ENCODE data around the gene CACNA1I. TPM values are rescaled to one million over a fixed set of nuclear protein-coding genes. Genes with fewer than 3 reads are reported as not detected.

The CACNA1I gene
- total and polyA plus RNA-seq, 7 donors, result 0.01 to 0.14 (median 0.04) TPM; not detected in 2

DNA sequence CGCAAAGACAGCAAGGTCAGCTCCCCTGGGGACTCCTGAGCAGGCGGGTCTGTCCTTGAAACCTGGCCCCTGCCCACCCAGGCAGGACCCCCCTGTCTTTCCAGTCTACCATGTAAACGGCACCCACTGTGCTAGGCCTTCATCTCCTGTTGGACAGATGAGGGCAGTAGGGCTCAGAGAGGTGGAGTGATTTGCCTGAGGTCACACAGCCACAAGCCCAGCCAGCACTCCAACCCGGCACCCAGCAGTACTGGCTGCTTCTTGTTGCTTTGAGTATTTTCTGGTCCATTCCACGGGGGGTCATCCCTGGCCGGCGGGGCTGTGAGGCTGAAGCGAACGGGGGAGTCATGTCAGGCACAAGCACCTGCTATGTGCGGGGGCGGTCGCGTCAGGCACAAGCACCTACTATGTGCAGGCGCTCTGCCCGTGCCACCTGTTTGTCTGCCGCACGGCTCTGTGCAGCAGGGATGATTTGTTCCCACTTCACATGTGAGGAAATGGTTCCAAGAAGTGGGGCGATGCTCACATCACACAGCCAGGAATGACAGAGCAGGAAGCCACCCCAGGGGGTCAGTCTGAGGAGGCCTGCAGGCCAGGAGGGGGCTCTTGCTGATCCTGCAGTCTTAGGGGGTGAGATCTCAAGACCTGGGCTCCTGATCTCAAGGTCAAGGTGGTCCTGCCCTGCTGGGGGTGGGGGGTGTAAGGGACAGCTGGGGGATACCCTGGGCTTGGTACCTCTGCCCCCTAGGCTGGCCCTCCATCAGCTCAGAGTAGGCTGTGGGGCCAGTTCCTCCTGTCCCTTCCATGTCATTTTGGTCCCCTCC lies 110.7 kb downstream of the CACNA1I start:
- Histone ChIP-seq H3K4me3 (no peak overlapping the region), H3K9me3 (no peaks in the 10 kb centered on the region), H3K4me1 (no peaks in the 10 kb centered on the region), H3K27me3 (ENCODE audit: insufficient read depth in 3 of 3, low read length in 2 of 3) (peaks cover 0 to 34% (median 8%) of the 10 kb centered on the region in 3 donors), H3K27ac (no peak overlapping the region), H3K36me3 (ENCODE audit: insufficient read depth in 1 of 2, low read depth in 1 of 2) (no peaks in the 10 kb centered on the region)
- WGBS, 3 donors, result 81 to 87% (median 82%) methylated on average over 18 of the region's 18 CpGs
- ATAC-seq, result no peak
- intact Hi-C loops (cut with DNase I), result no loop called here
- DNase-seq, result no peak
- no peak for TF ChIP-seq CTCF (IDR thresholded peaks at IDR 0.05)

DNA sequence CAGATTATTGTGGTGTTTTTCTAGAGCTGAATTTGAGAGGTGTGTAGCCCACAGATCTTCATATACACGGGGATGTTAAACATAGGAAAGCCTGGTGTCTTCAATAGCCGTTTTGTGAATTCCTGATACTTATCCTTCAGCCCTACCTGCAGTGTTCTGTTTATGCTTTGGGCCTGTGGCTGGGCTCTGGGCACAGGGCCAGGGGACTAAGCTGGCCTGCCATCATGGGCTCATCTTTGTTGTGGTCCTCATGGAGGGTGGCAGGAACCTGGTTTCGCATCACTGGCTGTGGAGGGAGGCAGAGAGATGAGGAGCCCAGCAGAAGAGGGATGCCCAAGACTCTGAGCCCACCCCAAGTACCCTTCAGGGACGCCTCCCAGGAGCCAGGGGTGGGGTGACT lies 112.4 kb downstream of the CACNA1I start:
- DNase-seq (no peak), ATAC-seq (no peak)
- no peak overlapping the region for H3K27ac ChIP-seq
- peaks cover 0 to 50% (median 6%) of the 10 kb centered on the region in 3 donors for H3K27me3 ChIP-seq (ENCODE audit: insufficient read depth in 3 of 3, low read length in 2 of 3)
- WGBS, 3 donors, result 85 to 92% (median 87%) methylated on average over 4 of the region's 4 CpGs
- no peaks in the 10 kb centered on the region for H3K4me1 ChIP-seq
- no peak overlapping the region for H3K4me3 ChIP-seq
- no peaks in the 10 kb centered on the region for H3K9me3 ChIP-seq
- intact Hi-C loops (cut with DNase I), result no loop called here
- no peak for TF ChIP-seq CTCF (IDR thresholded peaks at IDR 0.05)
- no peaks in the 10 kb centered on the region for H3K36me3 ChIP-seq (ENCODE audit: insufficient read depth in 1 of 2, low read depth in 1 of 2)

GRCh38 chr22:39683639-39684038 lies 113.1 kb downstream of the CACNA1I start:
- Histone ChIP-seq H3K27me3 (ENCODE audit: insufficient read depth in 3 of 3, low read length in 2 of 3) (peaks cover 0 to 57% (median 6%) of the 10 kb centered on the region in 3 donors), H3K9me3 (no peaks in the 10 kb centered on the region), H3K4me3 (no peak overlapping the region), H3K4me1 (no peaks in the 10 kb centered on the region), H3K36me3 (ENCODE audit: insufficient read depth in 1 of 2, low read depth in 1 of 2) (no peaks in the 10 kb centered on the region), H3K27ac (no peak overlapping the region)
- intact Hi-C loops (cut with DNase I), result no loop called here
- WGBS, 3 donors, result 87 to 95% (median 94%) methylated on average over 4 to 5 of the region's 5 CpGs
- no peak for DNase-seq
- TF ChIP-seq CTCF (IDR thresholded peaks at IDR 0.05), result no peak
- ATAC-seq, result no peak

DNA sequence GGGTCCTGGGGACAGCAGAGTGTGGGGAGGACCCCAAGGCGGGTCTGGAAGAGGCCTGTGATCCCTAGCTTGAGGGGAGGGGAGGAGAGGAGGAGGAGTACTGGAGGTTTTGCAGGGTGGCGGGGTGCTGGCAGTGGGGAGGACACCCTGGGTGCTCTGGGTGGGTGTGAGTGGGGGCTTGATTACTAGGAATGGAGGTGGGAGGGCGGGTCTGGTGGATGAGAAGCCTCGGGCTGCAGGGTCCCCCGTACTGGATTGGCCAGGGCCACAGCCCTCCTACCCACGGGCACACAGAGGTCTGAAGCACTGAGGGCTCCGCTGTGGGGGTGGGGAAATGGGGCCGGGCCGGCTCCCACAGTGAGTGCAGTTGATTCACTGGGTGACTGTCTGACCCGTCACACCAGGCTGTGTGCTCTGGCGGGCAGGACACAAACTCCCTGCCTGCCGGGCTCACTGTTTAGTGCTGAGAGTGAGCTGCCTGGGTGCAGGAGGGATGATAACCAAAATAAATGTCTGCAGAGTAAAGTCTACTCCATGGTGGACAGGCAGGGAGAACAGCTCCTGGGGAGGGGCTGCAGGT lies 114.2 kb downstream of the CACNA1I start:
- intact Hi-C loops (cut with DNase I), result no loop called here

More for the DNA sequence above, 114.2 kb downstream of the CACNA1I start:
- WGBS, 3 donors, result 65 to 70% (median 68%) methylated on average over 12 of the region's 12 CpGs
- Histone ChIP-seq H3K9me3 (no peaks in the 10 kb centered on the region), H3K27ac (no peak overlapping the region), H3K27me3 (ENCODE audit: insufficient read depth in 3 of 3, low read length in 2 of 3) (peaks cover 0 to 57% (median 10%) of the 10 kb centered on the region in 3 donors), H3K4me3 (no peak overlapping the region), H3K4me1 (no peaks in the 10 kb centered on the region), H3K36me3 (ENCODE audit: insufficient read depth in 1 of 2, low read depth in 1 of 2) (no peaks in the 10 kb centered on the region)
- TF ChIP-seq CTCF (IDR thresholded peaks at IDR 0.05), result no peak
- ATAC-seq, result no peak
- no peak for DNase-seq

Data from psoas muscle (tissue), 8 donors.